Activated gamma-delta T cell treated with anti-CD3 and anti-CD28 coated beads, Interleukin-2, amount 50 U/mL, for 16 hours (primary cell): ENCODE measurements around the gene ACTA2.
A peak's percentile ranks its signal among the peaks of the same experiment; 100 is the strongest.

ENCODE experiments used
- DNase-seq: peaks from one replicate; pipeline ENCODE4 v3.0.0-alpha.2; 2020; ENCODE audit warnings: low read depth

ACTA2 gene

GRCh38 chr10:88952647-88953111 is at the start of gene ACTA2:
Gene ACTA2, minus strand, starts transcription at chr10:88952773. Its CDS starts 3,843 bp downstream, at chr10:88948930.
- no peak for DNase-seq

- no peak for DNase-seq
These were observed 49.1 kb upstream of the ACTA2 start for GRCh38 chr10:89001729-89002072.

GRCh38 chr10:89001024-89001728 is 48.6 kb upstream of the ACTA2 start:
- DNase-seq, result no peak

- no peak for DNase-seq
These were observed 47.1 kb upstream of the ACTA2 start for GRCh38 chr10:88999625-89000024.

GRCh38 chr10:88996927-88997326 is 44.4 kb upstream of the ACTA2 start:
- no peak for DNase-seq

GRCh38 chr10:88995156-88995876 is 42.7 kb upstream of the ACTA2 start:
- no peak for DNase-seq

GRCh38 chr10:88994019-88994418 is 41.4 kb upstream of the ACTA2 start:
- no peak for DNase-seq

- DNase-seq, result no peak
These were observed 40.5 kb upstream of the ACTA2 start for GRCh38 chr10:88992921-88993524.

GRCh38 chr10:88991899-88992320 is 39.3 kb upstream of the ACTA2 start:
- DNase-seq, result no peak

- peak; percentile 56 for DNase-seq
These were observed 38.8 kb upstream of the ACTA2 start for GRCh38 chr10:88991161-88991898.

GRCh38 chr10:88990384-88991160 is 38.0 kb upstream of the ACTA2 start, which contains the start of gene FAS:
Gene FAS, plus strand, starts transcription at chr10:88990798. Its CDS starts 79 bp downstream, at chr10:88990877.
- DNase-seq, result peak; percentile 71

GRCh38 chr10:88989824-88990383 is 37.3 kb upstream of the ACTA2 start:
- DNase-seq, result no peak

- no peak for DNase-seq
These were observed 36.9 kb upstream of the ACTA2 start for GRCh38 chr10:88989423-88989822.

- no peak for DNase-seq
These were observed 35.3 kb upstream of the ACTA2 start for GRCh38 chr10:88987840-88988239.

- no peak for DNase-seq
These were observed 34.7 kb upstream of the ACTA2 start for GRCh38 chr10:88987243-88987725.

- no peak for DNase-seq
These were observed 34.1 kb upstream of the ACTA2 start for GRCh38 chr10:88986549-88987242.

- DNase-seq, result no peak
These were observed 32.0 kb upstream of the ACTA2 start for GRCh38 chr10:88984525-88984924.

GRCh38 chr10:88983939-88984338 is 31.4 kb upstream of the ACTA2 start:
- no peak for DNase-seq

GRCh38 chr10:88983206-88983605 is 30.6 kb upstream of the ACTA2 start:
- no peak for DNase-seq

- no peak for DNase-seq
These were observed 29.8 kb upstream of the ACTA2 start for GRCh38 chr10:88982366-88982765.
